HG03097 (cell line): ENCODE measurements around the gene GJA8.
"Not testable (repeated sequence)": the region's sequence is repeated elsewhere in the genome, so short reads cannot be mapped to it uniquely, and the experiment has no call there.

Source experiments
- ATAC-seq: cut with Tn5 transposase; IDR thresholded peaks from one replicate; pipeline ENCODE4 v1.9.1; 2021; ENCODE audit not compliant: unreplicated experiment, low FRiP score

GJA8 gene

GRCh38 chr1:147927215-147927614 lies 24.6 kb downstream of the GJA8 start:
- ATAC-seq = not testable (repeated sequence)

- not testable (repeated sequence) for ATAC-seq
Measured at GRCh38 chr1:147927689-147928088, 25.1 kb downstream of the GJA8 start.

GRCh38 chr1:147928236-147929132 lies 25.9 kb downstream of the GJA8 start, which contains the start of gene GPR89B:
Gene GPR89B, plus strand, starts transcription at chr1:147928420. Its CDS starts 117 bp downstream, at chr1:147928537.
- ATAC-seq = peak; percentile 94

GRCh38 chr1:147931137-147931536 lies 28.5 kb downstream of the GJA8 start:
- ATAC-seq = not testable (repeated sequence)

- ATAC-seq = not testable (repeated sequence)
Measured at GRCh38 chr1:147935296-147935695, 32.7 kb downstream of the GJA8 start.

GRCh38 chr1:147940456-147940855 lies 37.9 kb downstream of the GJA8 start:
- not testable (repeated sequence) for ATAC-seq

- not testable (repeated sequence) for ATAC-seq
Measured at GRCh38 chr1:147942563-147942962, 40.0 kb downstream of the GJA8 start.

- not testable (repeated sequence) for ATAC-seq
Measured at GRCh38 chr1:147949517-147949916, 46.9 kb downstream of the GJA8 start.
